ENCODE data around the gene C18orf63.

C18orf63 gene

DNA sequence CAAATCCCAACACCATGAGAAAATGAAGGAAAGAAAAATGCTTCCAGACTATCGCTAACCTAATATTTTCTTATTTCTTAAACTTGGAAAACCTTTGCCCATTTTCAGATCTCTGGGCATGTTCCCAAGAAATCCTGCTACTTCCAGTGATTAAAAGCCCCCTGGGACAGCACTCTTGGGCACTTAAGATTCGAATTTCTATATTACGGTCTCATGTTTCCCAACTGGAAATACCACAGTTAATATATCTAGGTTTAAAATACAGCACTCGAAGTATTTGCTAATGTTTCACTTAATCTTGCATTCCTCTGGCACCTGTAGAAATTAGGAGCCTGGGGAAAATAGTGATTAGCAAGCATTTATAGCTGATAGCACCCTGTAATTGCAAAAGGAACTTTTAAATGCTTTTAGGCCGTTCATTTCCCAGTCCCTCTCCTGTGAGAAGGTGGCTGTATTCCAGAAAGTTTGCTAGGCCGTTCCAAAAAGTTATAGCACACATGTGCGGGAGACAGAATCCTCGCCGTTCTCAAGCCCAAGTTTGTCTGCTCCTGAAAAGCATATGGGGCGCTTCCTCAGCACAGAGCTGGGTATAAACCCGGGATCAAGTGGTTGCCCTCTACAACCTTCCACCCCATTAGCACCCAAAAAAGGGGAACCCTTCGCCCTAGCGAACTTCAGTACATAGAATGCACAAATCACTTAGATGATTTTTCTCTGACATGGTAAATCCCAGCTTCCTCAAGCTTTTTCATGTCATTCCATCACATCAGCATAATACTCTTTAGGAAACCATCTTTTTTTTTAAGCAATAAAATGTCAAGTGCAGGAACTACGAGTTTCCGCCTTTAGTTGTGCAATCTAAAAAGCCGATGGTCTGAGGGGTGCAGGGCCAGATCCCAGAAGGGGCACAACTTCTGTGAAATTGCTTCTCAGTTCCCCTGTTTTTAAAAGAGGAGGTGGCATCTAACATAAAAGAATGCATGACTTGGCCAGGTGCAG is 80.8 kb downstream of the C18orf63 start:
- H3K4me3 ChIP-seq (ENCODE audit: low read depth, low read length) = no peak overlapping the region
- DNase-seq (ENCODE audit: low read depth) = no peak
- TF ChIP-seq, protein P1, sequence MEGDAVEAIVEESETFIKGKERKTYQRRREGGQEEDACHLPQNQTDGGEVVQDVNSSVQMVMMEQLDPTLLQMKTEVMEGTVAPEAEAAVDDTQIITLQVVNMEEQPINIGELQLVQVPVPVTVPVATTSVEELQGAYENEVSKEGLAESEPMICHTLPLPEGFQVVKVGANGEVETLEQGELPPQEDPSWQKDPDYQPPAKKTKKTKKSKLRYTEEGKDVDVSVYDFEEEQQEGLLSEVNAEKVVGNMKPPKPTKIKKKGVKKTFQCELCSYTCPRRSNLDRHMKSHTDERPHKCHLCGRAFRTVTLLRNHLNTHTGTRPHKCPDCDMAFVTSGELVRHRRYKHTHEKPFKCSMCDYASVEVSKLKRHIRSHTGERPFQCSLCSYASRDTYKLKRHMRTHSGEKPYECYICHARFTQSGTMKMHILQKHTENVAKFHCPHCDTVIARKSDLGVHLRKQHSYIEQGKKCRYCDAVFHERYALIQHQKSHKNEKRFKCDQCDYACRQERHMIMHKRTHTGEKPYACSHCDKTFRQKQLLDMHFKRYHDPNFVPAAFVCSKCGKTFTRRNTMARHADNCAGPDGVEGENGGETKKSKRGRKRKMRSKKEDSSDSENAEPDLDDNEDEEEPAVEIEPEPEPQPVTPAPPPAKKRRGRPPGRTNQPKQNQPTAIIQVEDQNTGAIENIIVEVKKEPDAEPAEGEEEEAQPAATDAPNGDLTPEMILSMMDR (IDR thresholded peaks at IDR 0.05; ENCODE audit: insufficient read depth, low read depth, low read length, missing control alignments) = no peak

DNA sequence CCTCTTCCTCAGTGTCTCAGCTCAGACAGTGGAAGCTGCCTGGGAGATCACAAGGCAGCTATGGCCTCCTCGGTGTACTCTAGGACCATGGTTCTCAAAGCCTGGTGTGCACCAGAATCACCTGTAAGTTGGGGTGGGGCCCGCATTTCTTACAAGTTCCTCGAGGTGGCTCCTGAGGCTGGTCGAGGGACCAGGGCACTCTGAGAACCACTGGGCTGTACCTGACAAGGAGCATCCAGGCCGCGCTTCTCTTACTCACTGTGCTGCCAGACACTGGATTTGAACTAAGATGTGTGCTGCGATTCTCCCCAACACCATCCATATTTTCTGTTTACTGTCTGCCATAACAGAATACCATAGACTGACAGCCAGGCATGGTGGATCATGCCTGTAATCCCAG is 81.9 kb downstream of the C18orf63 start:
- TF ChIP-seq, protein P1 (IDR thresholded peaks at IDR 0.05; ENCODE audit: insufficient read depth, low read depth, low read length, missing control alignments) = no peak
- no peak overlapping the region for H3K4me3 ChIP-seq (ENCODE audit: low read depth, low read length)
- no peak for DNase-seq (ENCODE audit: low read depth)

DNA sequence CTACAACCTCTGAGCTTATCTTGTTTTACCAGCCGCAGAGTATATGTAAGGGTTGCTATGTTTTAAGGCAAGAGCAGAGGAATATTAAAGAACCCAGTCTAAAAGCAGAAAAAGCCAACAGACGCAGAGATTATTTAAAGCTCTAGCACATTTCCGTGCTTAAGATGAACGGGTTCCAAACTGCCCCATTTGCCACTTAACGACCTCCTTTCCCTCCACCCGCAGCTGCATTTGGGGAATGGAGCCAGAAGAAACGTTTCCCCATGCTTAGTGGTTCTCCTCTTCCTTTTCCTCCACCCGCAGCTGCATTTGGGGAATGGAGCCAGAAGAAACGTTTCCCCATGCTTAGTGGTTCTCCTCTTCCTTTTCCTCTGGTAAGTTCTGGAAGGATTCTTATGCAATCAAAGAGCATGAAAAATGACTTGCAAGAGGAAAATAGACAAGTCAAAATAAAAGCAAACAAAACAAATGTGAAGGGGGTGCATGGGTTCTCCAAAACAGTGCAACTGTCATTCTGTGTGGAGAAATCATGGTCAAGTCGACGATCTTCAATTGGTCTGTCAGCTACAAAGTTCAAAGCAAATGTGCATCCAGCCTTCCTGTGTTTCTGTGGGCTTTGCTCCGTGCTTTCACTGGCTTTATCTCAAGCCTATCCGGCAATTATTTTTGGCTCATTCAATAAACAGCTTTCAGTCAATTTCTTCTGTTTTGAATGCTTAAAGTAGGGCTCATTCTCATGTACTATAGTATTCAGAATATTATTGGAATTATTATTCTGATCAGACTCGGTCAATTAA is 83.7 kb downstream of the C18orf63 start:
- no peak overlapping the region for H3K4me3 ChIP-seq (ENCODE audit: low read depth, low read length)
- DNase-seq (ENCODE audit: low read depth) = no peak
- TF ChIP-seq, protein P1 (IDR thresholded peaks at IDR 0.05; ENCODE audit: insufficient read depth, low read depth, low read length, missing control alignments) = no peak

DNA sequence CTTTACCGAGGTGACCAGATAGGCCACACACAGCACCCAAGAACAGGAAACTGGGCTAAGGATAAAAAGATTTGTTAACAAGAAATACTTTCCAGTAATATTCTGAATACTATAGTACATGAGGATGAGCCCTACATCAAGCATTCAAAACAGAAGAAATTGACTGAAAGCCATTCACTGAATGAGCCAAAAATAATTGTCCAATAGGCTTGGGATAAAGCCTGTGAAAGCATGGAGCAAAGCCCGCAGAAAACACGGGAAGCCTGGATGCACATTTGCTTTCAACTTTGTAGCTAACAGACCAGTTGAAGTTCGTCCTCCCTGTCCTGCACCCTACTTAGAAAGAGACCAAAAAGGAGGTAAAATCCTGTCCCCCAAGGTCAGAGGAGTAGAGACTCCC is 85.2 kb downstream of the C18orf63 start:
- TF ChIP-seq, protein P1 (IDR thresholded peaks at IDR 0.05; ENCODE audit: insufficient read depth, low read depth, low read length, missing control alignments) = no peak
- no peak overlapping the region for H3K4me3 ChIP-seq (ENCODE audit: low read depth, low read length)
- DNase-seq (ENCODE audit: low read depth) = no peak

DNA sequence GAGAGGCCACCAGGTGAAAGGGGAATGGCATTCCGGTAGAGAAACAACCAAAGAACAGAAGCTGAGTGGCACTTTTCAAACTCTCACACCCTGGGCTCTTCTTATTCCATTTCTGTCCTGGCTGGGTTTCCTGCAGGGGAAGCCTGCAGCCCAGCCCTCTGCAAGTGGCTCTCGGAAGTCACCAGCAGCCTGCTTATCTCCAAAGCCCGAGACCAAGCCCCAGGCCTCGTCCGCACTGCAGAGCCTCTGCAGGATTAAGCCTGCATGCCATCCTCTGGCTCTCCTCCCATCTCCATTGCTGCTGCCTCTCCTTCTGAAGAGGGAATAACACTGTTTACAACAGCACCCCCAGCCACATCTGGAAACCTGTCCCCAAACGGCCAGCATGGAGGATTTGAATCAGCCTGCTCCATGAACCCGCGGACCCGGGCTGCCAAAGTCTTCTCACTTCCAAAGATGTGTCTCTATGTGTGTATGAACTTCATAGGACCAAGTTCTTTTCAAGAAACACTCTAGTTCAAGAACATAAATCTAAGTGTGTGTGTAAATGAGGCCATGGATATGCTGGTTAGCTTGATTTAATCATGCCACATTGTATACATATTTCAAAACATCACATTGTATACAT is 87.3 kb downstream of the C18orf63 start:
- H3K4me3 ChIP-seq (ENCODE audit: low read depth, low read length) = no peak overlapping the region
- TF ChIP-seq, protein P1 (IDR thresholded peaks at IDR 0.05; ENCODE audit: insufficient read depth, low read depth, low read length, missing control alignments) = no peak
- DNase-seq (ENCODE audit: low read depth) = no peak

DNA sequence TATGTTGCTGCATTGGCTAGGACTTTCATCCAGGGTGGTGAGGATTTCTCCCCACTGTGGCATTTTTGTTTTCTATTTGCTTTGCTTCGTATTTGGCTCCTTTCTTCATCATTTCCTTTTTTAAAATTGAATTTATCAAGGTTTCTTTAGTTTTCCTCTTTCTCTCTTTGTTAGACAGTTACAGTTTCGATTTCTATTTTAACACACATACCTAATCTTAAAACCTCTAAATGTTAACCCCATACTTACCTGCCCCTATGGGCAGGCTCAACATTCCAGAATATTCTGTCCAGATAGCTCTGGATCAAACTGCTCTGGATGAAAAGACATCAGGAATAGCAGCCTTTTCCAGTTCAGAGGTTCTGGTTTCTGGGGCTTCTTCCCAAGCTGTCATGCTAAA is 92.2 kb downstream of the C18orf63 start:
- no peak for DNase-seq (ENCODE audit: low read depth)
- peak overlapping the region; percentile 24; the same call in 1 of the 2 replicates for H3K4me3 ChIP-seq (ENCODE audit: low read depth, low read length)
- TF ChIP-seq, protein P1 (IDR thresholded peaks at IDR 0.05; ENCODE audit: insufficient read depth, low read depth, low read length, missing control alignments) = no peak
